Measurements from ENCODE around the gene CELSR1.

- TF ChIP-seq CTCF (IDR thresholded peaks at IDR 0.05; ENCODE audit: low read depth, low read length) (no peak), EZH2phosphoT487 (IDR thresholded peaks at IDR 0.05; ENCODE audit: low read depth) (no peak)
Measured at GRCh38 chr22:46504584-46504983, 32.8 kb downstream of the CELSR1 start.

Measured in OCI-LY3 (cell line).